ENCODE measurements around the gene CENPA. TPM values are rescaled to one million over a fixed set of nuclear protein-coding genes. Genes with fewer than 3 reads are reported as not detected.
"Not testable (repeated sequence)": the region's sequence is repeated elsewhere in the genome, so short reads cannot be mapped to it uniquely, and the experiment has no call there.

Gene CENPA
- total and polyA plus RNA-seq, 10 donors: 0.80 to 7.3 (median 4.0) TPM; not detected in 1

DNA sequence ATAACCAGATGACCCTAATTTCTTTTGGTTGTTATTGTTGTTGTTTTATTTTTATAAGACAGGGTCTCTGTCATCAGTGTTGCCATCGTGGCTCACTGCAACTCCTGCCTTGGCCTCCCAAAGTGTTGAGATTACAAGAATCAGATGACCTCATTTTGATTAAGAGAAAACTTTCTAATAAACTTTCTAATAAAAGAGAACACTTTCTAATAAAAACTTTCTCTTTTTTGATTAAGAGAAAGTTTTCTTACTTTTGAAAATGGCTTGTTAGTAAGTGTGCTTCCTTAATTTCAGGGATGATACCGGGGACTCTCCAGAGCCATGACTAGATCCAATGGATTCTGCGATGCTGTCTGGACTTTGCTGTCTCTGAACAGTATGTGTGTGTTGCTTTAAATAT, 7.7 kb downstream of the CENPA start:
- intact Hi-C loops (cut with DNase I; ENCODE audit: low total_unique reads): no loop called here
- DNase-seq: no peak
- no peak overlapping the region for H3K27ac ChIP-seq
- no peaks in the 10 kb centered on the region for H3K4me1 ChIP-seq
- H3K27me3 ChIP-seq (replicated peaks in 1 of 7): no peaks in the 10 kb centered on the region
- no peak overlapping the region for H3K4me3 ChIP-seq
- WGBS, 5 donors: 89 to 96% (median 96%) methylated on average over 3 of the region's 3 CpGs
- H3K36me3 ChIP-seq: peaks cover 0 to 39% (median 0%) of the 10 kb centered on the region in 6 donors
- no peak for TF ChIP-seq POLR2A (IDR thresholded peaks at IDR 0.05)
- TF ChIP-seq POLR2AphosphoS5 (IDR thresholded peaks at IDR 0.05): no peak
- TF ChIP-seq, protein P1, sequence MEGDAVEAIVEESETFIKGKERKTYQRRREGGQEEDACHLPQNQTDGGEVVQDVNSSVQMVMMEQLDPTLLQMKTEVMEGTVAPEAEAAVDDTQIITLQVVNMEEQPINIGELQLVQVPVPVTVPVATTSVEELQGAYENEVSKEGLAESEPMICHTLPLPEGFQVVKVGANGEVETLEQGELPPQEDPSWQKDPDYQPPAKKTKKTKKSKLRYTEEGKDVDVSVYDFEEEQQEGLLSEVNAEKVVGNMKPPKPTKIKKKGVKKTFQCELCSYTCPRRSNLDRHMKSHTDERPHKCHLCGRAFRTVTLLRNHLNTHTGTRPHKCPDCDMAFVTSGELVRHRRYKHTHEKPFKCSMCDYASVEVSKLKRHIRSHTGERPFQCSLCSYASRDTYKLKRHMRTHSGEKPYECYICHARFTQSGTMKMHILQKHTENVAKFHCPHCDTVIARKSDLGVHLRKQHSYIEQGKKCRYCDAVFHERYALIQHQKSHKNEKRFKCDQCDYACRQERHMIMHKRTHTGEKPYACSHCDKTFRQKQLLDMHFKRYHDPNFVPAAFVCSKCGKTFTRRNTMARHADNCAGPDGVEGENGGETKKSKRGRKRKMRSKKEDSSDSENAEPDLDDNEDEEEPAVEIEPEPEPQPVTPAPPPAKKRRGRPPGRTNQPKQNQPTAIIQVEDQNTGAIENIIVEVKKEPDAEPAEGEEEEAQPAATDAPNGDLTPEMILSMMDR (IDR thresholded peaks at IDR 0.05 in 8 of 11, conservative IDR thresholded peaks at IDR 0.05 in 3 of 11): no peak
- peaks cover 0 to 12% (median 0%) of the 10 kb centered on the region in 8 donors for H3K9me3 ChIP-seq

DNA sequence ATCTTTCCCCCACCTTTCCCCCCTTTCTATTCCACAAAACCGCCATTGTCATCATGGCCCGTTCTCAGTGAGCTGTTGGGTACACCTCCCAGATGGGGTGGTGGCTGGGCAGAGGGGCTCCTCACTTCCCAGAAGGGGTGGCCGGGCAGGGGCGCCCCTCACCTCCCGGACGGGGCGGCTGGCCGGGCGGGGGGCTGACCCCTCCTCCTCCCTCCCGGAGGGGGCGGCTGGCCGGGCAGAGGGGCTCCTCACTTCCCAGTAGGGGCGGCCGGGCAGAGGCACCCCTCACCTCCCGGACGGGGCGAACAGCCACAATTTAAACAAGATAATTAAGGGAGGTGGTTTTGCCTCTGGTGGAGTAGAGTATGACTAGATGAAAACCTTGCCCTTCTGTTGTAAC, 9.3 kb downstream of the CENPA start:
- H3K4me1 ChIP-seq; H3K27me3 ChIP-seq (replicated peaks in 1 of 7); DNase-seq; H3K27ac ChIP-seq; H3K4me3 ChIP-seq; intact Hi-C loops (cut with DNase I; ENCODE audit: low total_unique reads): not testable (repeated sequence)
- peaks cover 0 to 12% (median 0%) of the 10 kb centered on the region in 8 donors for H3K9me3 ChIP-seq
- 92 to 99% (median 96%) methylated on average over 15 to 17 of the region's 17 CpGs for WGBS, 5 donors
- H3K36me3 ChIP-seq: peaks cover 0 to 39% (median 0%) of the 10 kb centered on the region in 6 donors

DNA sequence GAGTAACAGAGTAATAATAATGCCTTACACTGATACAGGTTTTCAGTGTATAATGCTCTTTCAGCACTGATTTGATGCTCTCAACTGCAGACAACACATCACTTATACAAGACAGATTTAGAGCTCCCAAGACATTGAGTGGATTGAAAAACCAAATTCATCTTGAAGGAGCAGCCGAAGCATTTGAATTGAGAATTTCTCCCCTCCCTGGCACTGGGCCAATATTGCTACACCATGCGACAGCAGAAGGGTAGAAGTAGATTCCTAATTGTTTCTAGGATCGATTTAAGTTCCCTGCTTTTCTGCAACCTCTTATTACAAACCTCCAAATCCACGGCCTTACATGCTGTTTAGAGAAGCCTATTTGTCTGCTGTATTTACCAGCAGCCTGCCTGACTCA, 15.5 kb downstream of the CENPA start:
- intact Hi-C loops (cut with DNase I; ENCODE audit: low total_unique reads): no loop called here

DNA sequence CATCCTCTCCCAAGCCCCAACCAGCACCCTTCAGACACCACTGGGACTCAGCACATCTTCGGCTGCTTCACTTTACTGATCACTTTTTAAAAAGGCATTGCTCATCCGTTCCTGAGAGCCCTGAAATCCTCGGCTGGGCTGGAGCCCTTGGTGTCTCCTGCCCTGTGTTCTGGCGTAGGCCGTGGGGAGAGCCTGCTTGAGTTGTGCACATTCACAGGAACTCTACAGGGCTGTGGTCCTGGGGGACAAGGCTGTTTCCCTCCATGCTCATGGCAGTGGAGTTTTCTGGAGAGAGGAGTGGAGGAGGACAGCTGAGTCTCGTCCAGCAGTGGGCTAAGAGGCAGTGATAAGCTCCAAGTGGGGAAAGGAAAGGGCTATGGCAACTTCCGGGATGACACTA, 15.9 kb downstream of the CENPA start:
- H3K27ac ChIP-seq: no peak overlapping the region
- 95 to 99% (median 98%) methylated on average over 7 of the region's 7 CpGs for WGBS, 5 donors
- peaks cover 0 to 5% (median 0%) of the 10 kb centered on the region in 6 donors for H3K36me3 ChIP-seq
- H3K9me3 ChIP-seq: no peaks in the 10 kb centered on the region
- no peak overlapping the region for H3K4me3 ChIP-seq
- DNase-seq: no peak
- intact Hi-C loops (cut with DNase I; ENCODE audit: low total_unique reads): no loop called here
- H3K27me3 ChIP-seq (replicated peaks in 1 of 7): no peaks in the 10 kb centered on the region
- TF ChIP-seq POLR2A (IDR thresholded peaks at IDR 0.05) (no peak), POLR2AphosphoS5 (IDR thresholded peaks at IDR 0.05) (no peak)
- TF ChIP-seq, protein P1 (IDR thresholded peaks at IDR 0.05 in 8 of 11, conservative IDR thresholded peaks at IDR 0.05 in 3 of 11): no peak
- no peaks in the 10 kb centered on the region for H3K4me1 ChIP-seq

More for the DNA sequence above, 15.5 kb downstream of the CENPA start:
- Histone ChIP-seq H3K4me3 (no peak overlapping the region), H3K36me3 (peaks cover 0 to 5% (median 0%) of the 10 kb centered on the region in 6 donors), H3K27ac (no peak overlapping the region), H3K9me3 (no peaks in the 10 kb centered on the region), H3K4me1 (no peaks in the 10 kb centered on the region), H3K27me3 (replicated peaks in 1 of 7) (no peaks in the 10 kb centered on the region)
- DNase-seq: no peak
- WGBS, 5 donors: 71 to 92% (median 84%) methylated on average over 4 of the region's 4 CpGs
- TF ChIP-seq POLR2A (IDR thresholded peaks at IDR 0.05) (no peak), POLR2AphosphoS5 (IDR thresholded peaks at IDR 0.05) (no peak)
- TF ChIP-seq, protein P1 (IDR thresholded peaks at IDR 0.05 in 8 of 11, conservative IDR thresholded peaks at IDR 0.05 in 3 of 11): no peak

DNA sequence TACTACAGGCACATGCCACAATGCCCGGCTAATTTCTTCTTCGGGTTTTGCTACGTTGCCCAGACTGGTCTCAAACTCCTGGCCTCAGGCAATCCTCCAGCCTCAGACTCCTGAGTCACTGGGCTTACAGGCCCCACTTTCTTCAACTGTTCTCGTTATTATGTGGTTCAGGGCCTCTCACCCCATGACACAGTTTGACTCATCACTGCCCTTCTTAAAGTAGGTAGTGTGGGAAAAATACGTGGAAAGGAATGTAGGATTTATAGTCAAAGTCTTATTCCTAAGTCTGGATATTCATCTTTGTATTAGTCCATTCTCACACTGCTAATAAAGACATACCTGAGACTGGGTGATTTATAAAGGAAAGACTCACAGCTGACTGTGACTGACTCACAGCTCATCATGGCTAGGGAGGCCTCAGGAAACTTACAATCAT, 19.4 kb downstream of the CENPA start:
- no peak overlapping the region for H3K27ac ChIP-seq
- whole genome bisulfite sequencing, 5 donors: 70 to 92% (median 83%) methylated on average over 5 of the region's 5 CpGs
- H3K36me3 ChIP-seq: no peaks in the 10 kb centered on the region
- H3K4me1 ChIP-seq: peaks cover 0 to 5% (median 0%) of the 10 kb centered on the region in 6 donors
- intact Hi-C loops (cut with DNase I; ENCODE audit: low total_unique reads): no loop called here
- no peaks in the 10 kb centered on the region for H3K9me3 ChIP-seq
- DNase-seq: no peak
- H3K4me3 ChIP-seq: no peak overlapping the region
- H3K27me3 ChIP-seq (replicated peaks in 1 of 7): peaks cover 0 to 4% (median 0%) of the 10 kb centered on the region in 7 donors
- TF ChIP-seq POLR2A (IDR thresholded peaks at IDR 0.05) (no peak), POLR2AphosphoS5 (IDR thresholded peaks at IDR 0.05) (no peak)
- TF ChIP-seq, protein P1 (IDR thresholded peaks at IDR 0.05 in 8 of 11, conservative IDR thresholded peaks at IDR 0.05 in 3 of 11): no peak
